ENCODE results near the gene PCDHB13.

Gene PCDHB13

GRCh38 chr5:141261238-141261546 lies 47.5 kb downstream of the PCDHB13 start:
- no peak overlapping the region for H3K4me3 ChIP-seq (ENCODE audit: low read depth, low read length)
